Thyroid gland (tissue), 4 donors: ENCODE data around the gene ZNF835.

Source experiments
- POLR2A ChIP-seq, 2 donors: fragments of 450-650 bp; IDR thresholded peaks; one replicate each; pipeline ENCODE4 v1.6.1; 2017; ENCODE audit warnings: antibody characterized with exemption in 2 of 2, mild to moderate bottlenecking in 2 of 2, moderate library complexity in 1 of 2
- TF ChIP-seq, protein P1 (sequence below), 6 experiments: fragments of 200-600 bp in 3 of 6; fragments of 450-650 bp in 3 of 6; sonication (generic) in 3 of 6; IDR thresholded peaks; one replicate each; pipeline ENCODE4 v1.5.1; 2016 to 2019; ENCODE audit warnings: antibody characterized with exemption in 6 of 6, mild to moderate bottlenecking in 2 of 6, inconsistent platforms in 1 of 6, moderate library complexity in 1 of 6

DNA sequence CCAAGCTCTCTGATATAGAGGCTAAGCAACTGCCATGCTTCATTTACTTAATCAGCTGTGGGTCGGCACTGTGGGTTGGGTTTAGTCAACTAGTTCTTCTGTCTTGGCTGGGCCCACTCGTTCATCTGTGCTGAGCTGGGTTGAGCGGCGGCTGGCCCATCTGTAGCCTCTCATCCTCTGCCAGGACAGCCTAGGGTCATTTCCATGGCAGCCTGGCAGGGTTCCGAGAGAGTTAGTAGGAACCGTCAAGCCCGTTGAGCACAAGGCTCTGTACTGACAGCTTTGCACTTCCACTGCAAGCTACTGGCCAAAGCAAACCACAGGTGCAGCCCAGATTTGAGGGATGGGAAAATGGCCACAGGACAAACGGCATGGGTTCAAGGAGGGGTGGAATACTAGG lies 6.6 kb upstream of the ZNF835 start:
- no peak for TF ChIP-seq POLR2A (IDR thresholded peaks at IDR 0.05)
- TF ChIP-seq, protein P1, sequence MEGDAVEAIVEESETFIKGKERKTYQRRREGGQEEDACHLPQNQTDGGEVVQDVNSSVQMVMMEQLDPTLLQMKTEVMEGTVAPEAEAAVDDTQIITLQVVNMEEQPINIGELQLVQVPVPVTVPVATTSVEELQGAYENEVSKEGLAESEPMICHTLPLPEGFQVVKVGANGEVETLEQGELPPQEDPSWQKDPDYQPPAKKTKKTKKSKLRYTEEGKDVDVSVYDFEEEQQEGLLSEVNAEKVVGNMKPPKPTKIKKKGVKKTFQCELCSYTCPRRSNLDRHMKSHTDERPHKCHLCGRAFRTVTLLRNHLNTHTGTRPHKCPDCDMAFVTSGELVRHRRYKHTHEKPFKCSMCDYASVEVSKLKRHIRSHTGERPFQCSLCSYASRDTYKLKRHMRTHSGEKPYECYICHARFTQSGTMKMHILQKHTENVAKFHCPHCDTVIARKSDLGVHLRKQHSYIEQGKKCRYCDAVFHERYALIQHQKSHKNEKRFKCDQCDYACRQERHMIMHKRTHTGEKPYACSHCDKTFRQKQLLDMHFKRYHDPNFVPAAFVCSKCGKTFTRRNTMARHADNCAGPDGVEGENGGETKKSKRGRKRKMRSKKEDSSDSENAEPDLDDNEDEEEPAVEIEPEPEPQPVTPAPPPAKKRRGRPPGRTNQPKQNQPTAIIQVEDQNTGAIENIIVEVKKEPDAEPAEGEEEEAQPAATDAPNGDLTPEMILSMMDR (IDR thresholded peaks at IDR 0.05) = no peak
